NCI-H510A treated with DMSO at 0.1 percent for 48 hours (cell line): Measurements from ENCODE around the gene ATP1A4.
"Not testable (repeated sequence)": the region's sequence is repeated elsewhere in the genome, so short reads cannot be mapped to it uniquely, and the experiment has no call there.

ENCODE experiments used
- DNase-seq: peaks from one replicate; lab custom pipeline; 2025; lab: John Stamatoyannopoulos, UW

Gene ATP1A4

GRCh38 chr1:160151303-160151702, at the start of gene ATP1A4:
ATP1A4 (plus strand) TSS chr1:160151603; CDS start chr1:160152041, 438 bp downstream.
- no peak for DNase-seq

- no peak for DNase-seq
Measured at GRCh38 chr1:160101717-160102522, 49.5 kb upstream of the ATP1A4 start.

GRCh38 chr1:160103658-160104408, 47.6 kb upstream of the ATP1A4 start:
- no peak for DNase-seq

- no peak for DNase-seq
Measured at GRCh38 chr1:160104486-160104885, 46.9 kb upstream of the ATP1A4 start.

GRCh38 chr1:160105155-160105554, 46.2 kb upstream of the ATP1A4 start:
- DNase-seq: no peak

GRCh38 chr1:160107512-160107911, 43.9 kb upstream of the ATP1A4 start:
- DNase-seq: no peak

- DNase-seq: no peak
Measured at GRCh38 chr1:160108888-160109662, 42.3 kb upstream of the ATP1A4 start.

GRCh38 chr1:160109686-160110085, 41.7 kb upstream of the ATP1A4 start:
- DNase-seq: no peak

- not testable (repeated sequence) for DNase-seq
Measured at GRCh38 chr1:160111462-160111861, 39.9 kb upstream of the ATP1A4 start.

- DNase-seq: no peak
Measured at GRCh38 chr1:160112357-160112756, 39.0 kb upstream of the ATP1A4 start.

- no peak for DNase-seq
Measured at GRCh38 chr1:160113407-160113806, 38.0 kb upstream of the ATP1A4 start.

GRCh38 chr1:160114085-160114484, 37.3 kb upstream of the ATP1A4 start:
- DNase-seq: no peak

GRCh38 chr1:160115545-160116282, 35.7 kb upstream of the ATP1A4 start, which contains the start of gene ATP1A2:
ATP1A2 (plus strand) TSS chr1:160115759; CDS start chr1:160115862, 103 bp downstream.
- no peak for DNase-seq

- no peak for DNase-seq
Measured at GRCh38 chr1:160116283-160117147, 34.9 kb upstream of the ATP1A4 start.

- DNase-seq: no peak
Measured at GRCh38 chr1:160117300-160117699, 34.1 kb upstream of the ATP1A4 start.

GRCh38 chr1:160117709-160118183, 33.7 kb upstream of the ATP1A4 start:
- no peak for DNase-seq

- DNase-seq: no peak
Measured at GRCh38 chr1:160118928-160119327, 32.5 kb upstream of the ATP1A4 start.

- DNase-seq: no peak
Measured at GRCh38 chr1:160120797-160121196, 30.6 kb upstream of the ATP1A4 start.

- DNase-seq: no peak
Measured at GRCh38 chr1:160121388-160121787, 30.0 kb upstream of the ATP1A4 start.

- DNase-seq: no peak
Measured at GRCh38 chr1:160122978-160123495, 28.4 kb upstream of the ATP1A4 start.
